NCI-H1105 (cell line): ENCODE data around the gene SRPK3.
"Not testable (repeated sequence)": the region's sequence is repeated elsewhere in the genome, so short reads cannot be mapped to it uniquely, and the experiment has no call there.

Source experiments
- DNase-seq: peaks from one replicate; lab custom pipeline; 2025; lab: John Stamatoyannopoulos, UW

SRPK3 gene

GRCh38 chrX:153807976-153808375 is 27.1 kb downstream of the SRPK3 start:
- no peak for DNase-seq

DNA sequence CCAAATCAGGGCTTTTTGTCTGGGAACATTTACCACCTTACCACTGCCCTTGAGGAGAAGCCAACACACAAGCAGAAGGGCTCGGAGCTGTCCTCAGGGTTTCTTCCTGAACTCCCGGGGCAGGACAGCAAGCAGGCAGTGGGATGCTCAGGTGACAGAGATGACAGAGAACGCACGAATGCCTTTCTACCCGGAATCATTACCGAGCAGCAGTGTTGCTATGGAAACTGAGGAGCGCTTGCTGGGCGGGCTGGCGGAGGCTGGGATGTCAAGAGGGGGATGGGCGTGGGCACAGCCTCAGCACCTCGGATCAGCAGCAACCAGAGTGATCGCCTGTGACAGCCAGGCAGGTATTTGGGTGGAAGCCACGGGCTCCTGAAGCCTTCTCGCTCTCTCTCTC is 31.4 kb downstream of the SRPK3 start:
- DNase-seq = no peak

DNA sequence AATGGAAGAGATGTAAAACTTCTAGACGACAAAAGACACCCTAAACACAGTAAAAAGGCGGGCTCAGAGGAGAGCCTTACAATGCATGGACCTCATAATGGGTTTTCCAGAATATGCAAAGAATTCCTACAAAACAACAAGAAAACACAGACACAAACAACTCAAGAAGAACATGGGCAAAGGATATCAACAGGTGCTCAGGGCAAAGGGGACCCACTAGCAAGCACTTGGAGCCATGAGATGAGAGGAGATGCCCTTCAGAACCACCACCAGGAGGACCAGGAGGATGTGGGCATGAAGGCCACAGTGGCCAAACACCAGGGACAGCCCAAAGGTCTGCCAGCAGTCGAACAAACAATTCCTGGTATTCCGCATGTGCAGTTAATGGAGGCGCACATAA is 32.3 kb downstream of the SRPK3 start:
- no peak for DNase-seq

DNA sequence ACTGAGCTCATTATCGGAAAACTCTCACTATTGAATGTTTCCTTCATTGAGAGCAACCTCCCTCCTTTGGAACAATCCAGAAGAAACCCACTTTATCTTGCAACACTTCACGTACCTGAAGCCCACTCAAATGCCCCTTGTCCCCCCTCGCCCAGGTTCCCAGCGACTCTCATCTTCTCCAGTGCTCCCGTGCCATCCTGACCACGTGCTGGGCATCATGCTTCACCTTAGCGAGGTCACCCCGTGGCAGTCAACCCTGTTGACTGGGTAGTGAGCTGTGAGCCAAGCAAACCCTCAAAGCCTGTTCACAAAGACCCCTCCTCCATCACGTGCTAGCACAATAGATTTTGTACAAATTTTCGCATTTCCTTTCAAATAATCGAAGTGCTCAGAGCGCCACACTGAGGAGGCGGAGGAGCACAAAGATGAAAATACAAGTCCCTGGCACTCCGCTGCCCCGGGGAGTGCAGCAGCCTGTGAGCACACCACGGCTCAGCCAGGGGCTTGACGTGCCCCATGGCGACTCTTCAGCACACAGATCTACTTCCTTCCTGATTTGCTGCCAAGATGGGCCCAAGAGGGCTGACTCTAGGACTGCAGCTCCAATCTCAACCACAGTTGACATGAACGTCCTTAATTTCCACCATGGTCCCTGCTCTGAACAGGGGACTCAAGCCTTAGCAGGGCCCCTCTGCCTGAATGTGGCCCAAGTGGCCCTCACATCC is 33.9 kb downstream of the SRPK3 start:
- no peak for DNase-seq

GRCh38 chrX:153816831-153817690 is 36.2 kb downstream of the SRPK3 start:
- no peak for DNase-seq

DNA sequence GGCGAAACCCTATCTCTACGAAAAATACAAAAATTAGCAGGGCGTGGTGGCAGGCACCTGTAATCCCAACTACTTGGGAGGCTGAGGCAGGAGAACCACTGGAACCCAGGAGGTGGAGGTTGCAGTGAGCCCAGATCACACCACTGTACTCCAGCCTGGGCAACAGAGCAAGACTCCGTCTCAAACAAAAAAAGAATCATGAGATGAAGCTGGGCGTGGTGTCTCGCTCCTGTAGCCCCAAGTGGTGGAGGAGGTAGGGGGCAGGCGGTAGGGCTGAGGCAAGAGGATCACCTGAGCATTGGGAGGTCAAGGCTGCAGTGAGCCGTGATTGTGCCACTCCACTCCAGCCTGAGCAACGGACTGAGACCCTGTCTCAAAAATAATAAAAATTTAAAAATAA is 37.2 kb downstream of the SRPK3 start:
- DNase-seq = not testable (repeated sequence)

- DNase-seq = peak; percentile 71
These were observed 37.9 kb downstream of the SRPK3 start for GRCh38 chrX:153818571-153819383.

DNA sequence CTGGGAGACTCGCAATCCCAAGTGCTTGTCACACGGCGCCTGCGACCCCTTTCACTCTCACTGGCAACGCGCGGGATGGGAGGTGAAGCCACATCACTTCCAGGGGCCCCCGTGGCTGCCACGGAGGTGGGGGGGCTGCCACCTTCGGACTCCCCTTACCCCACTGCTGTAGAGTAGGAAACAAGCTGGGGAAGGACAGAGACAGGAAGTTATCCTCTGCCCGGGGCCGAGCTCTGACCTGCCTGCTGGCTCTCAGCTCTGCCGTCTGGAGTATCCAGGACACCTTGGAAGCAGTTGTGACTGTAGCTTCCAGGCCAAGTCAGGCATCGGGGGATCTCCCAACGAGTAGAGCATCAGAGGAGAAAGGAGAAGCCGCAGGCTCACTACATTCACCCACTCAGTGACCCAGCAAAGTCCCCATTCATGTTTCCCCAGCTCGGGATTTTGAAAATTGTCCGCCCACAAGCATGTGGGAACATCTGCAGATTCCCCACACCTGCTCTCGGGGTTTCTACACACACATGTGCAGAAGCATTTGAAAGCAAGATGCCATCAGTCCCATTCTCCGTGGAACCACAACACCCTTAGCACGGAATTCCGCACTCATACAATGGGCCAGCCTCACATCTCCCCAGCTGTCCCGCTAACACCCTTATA is 38.7 kb downstream of the SRPK3 start:
- DNase-seq = no peak

DNA sequence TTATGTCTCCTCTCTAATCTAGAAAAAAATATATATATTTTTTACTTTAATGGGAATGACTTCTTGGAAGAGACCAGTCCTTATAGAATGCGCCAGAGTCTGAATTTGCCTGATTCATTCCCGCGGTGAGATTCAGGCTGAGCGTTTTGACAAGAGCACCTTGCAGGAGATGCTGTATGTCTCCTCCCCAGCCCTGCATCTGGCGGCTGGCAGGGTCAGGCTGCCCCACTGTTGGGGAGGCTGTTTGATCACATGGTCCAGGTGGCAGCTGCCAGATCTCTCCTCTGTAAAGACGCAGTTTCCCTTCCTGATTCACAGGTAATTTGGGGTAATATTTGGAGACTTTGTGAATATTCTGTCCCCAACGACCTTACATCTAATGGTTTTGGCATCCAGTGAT is 39.8 kb downstream of the SRPK3 start:
- DNase-seq = peak; percentile 46

- DNase-seq = no peak
These were observed 40.2 kb downstream of the SRPK3 start for GRCh38 chrX:153821066-153821465.

- no peak for DNase-seq
These were observed 43.5 kb downstream of the SRPK3 start for GRCh38 chrX:153824348-153824747.

GRCh38 chrX:153825042-153825441 is 44.2 kb downstream of the SRPK3 start:
- DNase-seq = no peak

DNA sequence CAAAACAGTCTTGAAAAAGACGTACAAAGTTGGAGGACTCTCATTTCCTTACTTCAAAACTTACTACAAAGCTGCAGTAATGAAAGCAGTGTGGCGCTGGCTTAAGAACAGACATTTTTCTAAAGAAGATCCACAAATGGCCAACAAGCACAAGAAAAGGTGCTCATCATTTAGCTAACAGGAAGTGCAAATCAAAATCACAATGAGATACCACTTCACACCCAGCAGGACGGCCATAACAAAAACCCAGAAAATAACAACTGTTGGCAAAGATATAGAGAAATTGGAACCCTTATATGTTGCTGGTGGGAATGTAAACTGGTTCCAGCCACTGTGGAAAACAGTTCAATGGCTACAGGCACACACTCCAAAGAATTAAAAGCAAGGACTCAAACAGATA is 46.2 kb downstream of the SRPK3 start:
- DNase-seq = no peak

- DNase-seq = no peak
These were observed 47.1 kb downstream of the SRPK3 start for GRCh38 chrX:153827903-153828302.

DNA sequence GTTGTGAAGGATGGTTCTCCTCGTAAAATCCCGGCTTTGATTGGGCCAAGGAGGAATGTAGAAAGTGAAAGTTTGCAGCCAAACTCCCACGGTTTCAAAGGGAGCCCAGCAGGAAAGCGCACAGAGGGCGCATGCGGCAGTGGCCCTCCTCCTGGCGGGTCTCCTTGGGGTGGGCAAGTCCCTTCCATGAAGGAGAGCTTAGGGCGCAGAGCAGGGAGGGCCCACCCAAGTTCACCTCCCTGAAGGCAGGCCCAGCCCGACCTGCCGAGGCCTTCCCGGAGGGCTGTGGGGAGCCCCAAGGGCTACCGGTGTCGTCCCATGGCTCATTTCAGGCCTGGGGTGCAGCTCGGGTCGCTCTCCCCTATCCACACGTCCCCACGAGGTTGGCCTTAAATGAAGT is 47.5 kb downstream of the SRPK3 start:
- no peak for DNase-seq

DNA sequence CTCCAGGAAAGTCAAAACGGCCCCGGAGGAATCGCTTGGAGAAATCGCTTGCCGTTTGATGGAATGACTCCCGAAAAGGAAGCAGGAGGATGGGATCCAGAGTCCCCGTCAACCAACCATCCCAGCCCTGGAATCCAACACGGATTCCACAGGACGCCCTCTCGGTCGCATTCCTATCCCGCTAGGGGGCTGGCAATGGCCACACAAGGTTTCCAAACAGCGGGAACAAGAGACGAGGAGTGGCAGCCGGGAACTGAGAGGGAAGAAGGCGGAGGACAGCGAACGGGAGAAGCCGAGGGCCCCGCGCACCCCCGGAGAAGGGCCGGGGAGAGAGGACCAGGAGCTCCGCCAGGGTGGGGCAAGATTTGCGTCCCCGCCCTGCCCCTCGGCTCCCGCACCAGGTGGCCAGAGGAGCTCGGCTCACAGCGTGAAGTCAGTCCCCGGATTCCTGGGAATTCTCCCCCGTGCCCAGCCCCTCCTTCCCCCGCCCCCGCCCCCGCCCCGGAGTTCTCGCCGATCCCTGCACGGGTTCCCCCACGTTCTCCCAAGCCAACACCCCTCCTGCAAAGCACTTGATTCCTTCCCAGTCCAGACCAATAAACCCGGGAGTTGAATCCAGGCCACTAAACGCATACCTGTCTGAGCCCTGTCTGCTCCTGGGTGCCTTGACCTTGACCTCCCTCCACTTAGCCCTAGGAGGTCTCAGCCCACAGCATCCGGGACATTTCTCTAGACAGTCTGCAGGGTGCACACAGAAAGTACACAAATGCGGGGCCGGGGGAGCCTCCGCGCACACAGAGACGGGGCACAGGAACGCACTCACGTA is 48.1 kb downstream of the SRPK3 start:
- DNase-seq = no peak

DNA sequence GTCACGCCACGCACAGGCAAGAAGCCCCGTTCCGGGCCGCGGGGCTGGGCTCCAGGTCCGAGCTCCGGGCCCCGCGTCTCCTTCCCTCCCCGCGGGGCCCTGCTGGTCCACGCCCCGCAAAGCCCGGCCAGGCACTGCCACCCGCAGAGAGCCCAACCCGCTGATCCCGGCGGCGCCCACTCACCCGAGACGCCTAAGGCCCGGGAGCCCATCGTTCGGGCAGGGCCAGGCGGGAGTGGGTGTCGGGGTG is 48.6 kb downstream of the SRPK3 start:
- DNase-seq = no peak

GRCh38 chrX:153829799-153830639 is 49.2 kb downstream of the SRPK3 start, which contains the start of gene PDZD4:
Gene PDZD4, minus strand, starts transcription at chrX:153830544. Its CDS starts 246 bp downstream, at chrX:153830298.
- peak; percentile 38 for DNase-seq

- DNase-seq = peak; percentile 10
These were observed 50.0 kb downstream of the SRPK3 start for GRCh38 chrX:153830640-153831428.
